GM12873 (cell line): ENCODE data around the gene SRSF1.

Source experiments
- CTCF ChIP-seq: IDR thresholded peaks from 2 replicates; pipeline ENCODE4 v1.5.1; 2012; ENCODE audit warnings: low read depth, mild to moderate bottlenecking, moderate library complexity, low read length, control low read depth; ENCODE audit not compliant: insufficient read depth; ENCODE audit errors: missing control alignments

The SRSF1 gene

GRCh38 chr17:58006924-58007780 is at the start of gene SRSF1:
Gene SRSF1, minus strand, starts transcription at chr17:58007246. Its CDS starts 109 bp downstream, at chr17:58007137.
- TF ChIP-seq CTCF: no peak

- no peak for TF ChIP-seq CTCF
Observed at GRCh38 chr17:58056476-58056875, 49.4 kb upstream of the SRSF1 start.

GRCh38 chr17:58054641-58055040 is 47.6 kb upstream of the SRSF1 start:
- no peak for TF ChIP-seq CTCF

- no peak for TF ChIP-seq CTCF
Observed at GRCh38 chr17:58052945-58053715, 46.1 kb upstream of the SRSF1 start.

- no peak for TF ChIP-seq CTCF
Observed at GRCh38 chr17:58052407-58052806, 45.4 kb upstream of the SRSF1 start.

- TF ChIP-seq CTCF: no peak
Observed at GRCh38 chr17:58051468-58051867, 44.4 kb upstream of the SRSF1 start.

- TF ChIP-seq CTCF: no peak
Observed at GRCh38 chr17:58050966-58051365, 43.9 kb upstream of the SRSF1 start.
